Heart left ventricle (tissue), 13 donors: Measurements from ENCODE around the gene HBQ1.
"Not testable (repeated sequence)": the region's sequence is repeated elsewhere in the genome, so short reads cannot be mapped to it uniquely, and the experiment has no call there.

Source experiments
- POLR2A ChIP-seq, 2 donors: fragments of 450-650 bp; IDR thresholded peaks; one replicate each; pipeline ENCODE4 v1.6.1; 2017; ENCODE audit warnings: antibody characterized with exemption in 2 of 2, mild to moderate bottlenecking in 2 of 2, moderate library complexity in 2 of 2
- TF ChIP-seq, protein P1 (sequence below), 12 donors: fragments of 200-600 bp; sonication (generic) in 4 of 12; IDR thresholded peaks; one replicate each; pipeline versions ENCODE4 v1.5.0 to v1.8.0; 2018 to 2022; ENCODE audit warnings: antibody characterized with exemption in 12 of 12, mild to moderate bottlenecking in 5 of 12
- donor health status: ischemic (EF 13 %, LVEDD 7.1; RV severe dilation, severe dysfunction).
- donor health status: DM: no; HTN: yes; CAD: no.
- donor health status: DM: no; HTN: no; CAD: no.
- donor health status: ischemic (EF 25% LVEDD 6.9; RV normal size, moderate dysfunction).
- donor health status: ischemic (EF 25% LVEDD 5.7; RV mildly dilated, moderate dysfunction).
- donor health status: ischemic (EF 35%, LVEDD 5.7; RV mildly dilated, moderate dysfunction).
- donor health status: nonischemic (EF 11% LVEDD 7.7; RV severe dilation, severe dysfunction).
- donor health status: DM: yes; HTN: yes; CAD: no.
- donor health status: PGD.
- donor health status: ischemic (EF 29% LVEDD 5.4; RV normal size, mild dysfunction).
- donor health status: nonischemic (EF 23%, LVEDD 6.1; RV moderate dilation, normal function).

DNA sequence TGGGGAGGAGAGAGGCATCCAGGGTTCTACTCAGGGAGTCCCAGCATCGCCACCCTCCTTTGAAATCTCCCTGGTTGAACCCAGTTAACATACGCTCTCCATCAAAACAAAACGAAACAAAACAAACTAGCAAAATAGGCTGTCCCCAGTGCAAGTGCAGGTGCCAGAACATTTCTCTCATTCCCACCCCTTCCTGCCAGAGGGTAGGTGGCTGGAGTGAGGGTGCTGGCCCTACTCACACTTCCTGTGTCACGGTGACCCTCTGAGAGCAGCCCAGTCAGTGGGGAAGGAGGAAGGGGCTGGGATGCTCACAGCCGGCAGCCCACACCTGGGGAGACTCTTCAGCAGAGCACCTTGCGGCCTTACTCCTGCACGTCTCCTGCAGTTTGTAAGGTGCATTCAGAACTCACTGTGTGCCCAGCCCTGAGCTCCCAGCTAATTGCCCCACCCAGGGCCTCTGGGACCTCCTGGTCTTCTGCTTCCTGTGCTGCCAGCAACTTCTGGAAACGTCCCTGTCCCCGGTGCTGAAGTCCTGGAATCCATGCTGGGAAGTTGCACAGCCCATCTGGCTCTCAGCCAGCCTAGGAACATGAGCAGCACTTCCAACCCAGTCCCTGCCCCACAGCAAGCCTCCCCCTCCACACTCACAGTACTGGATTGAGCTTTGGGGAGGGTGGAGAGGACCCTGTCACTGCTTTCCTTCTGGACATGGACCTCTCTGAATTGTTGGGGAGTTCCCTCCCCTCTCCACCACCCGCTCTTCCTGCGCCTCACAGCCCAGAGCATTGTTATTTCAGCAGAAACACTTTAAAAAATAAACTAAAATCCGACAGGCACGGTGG is 6.1 kb upstream of the HBQ1 start:
- TF ChIP-seq, protein P1, sequence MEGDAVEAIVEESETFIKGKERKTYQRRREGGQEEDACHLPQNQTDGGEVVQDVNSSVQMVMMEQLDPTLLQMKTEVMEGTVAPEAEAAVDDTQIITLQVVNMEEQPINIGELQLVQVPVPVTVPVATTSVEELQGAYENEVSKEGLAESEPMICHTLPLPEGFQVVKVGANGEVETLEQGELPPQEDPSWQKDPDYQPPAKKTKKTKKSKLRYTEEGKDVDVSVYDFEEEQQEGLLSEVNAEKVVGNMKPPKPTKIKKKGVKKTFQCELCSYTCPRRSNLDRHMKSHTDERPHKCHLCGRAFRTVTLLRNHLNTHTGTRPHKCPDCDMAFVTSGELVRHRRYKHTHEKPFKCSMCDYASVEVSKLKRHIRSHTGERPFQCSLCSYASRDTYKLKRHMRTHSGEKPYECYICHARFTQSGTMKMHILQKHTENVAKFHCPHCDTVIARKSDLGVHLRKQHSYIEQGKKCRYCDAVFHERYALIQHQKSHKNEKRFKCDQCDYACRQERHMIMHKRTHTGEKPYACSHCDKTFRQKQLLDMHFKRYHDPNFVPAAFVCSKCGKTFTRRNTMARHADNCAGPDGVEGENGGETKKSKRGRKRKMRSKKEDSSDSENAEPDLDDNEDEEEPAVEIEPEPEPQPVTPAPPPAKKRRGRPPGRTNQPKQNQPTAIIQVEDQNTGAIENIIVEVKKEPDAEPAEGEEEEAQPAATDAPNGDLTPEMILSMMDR (IDR thresholded peaks at IDR 0.05), result not testable (repeated sequence)
- not testable (repeated sequence) for TF ChIP-seq POLR2A (IDR thresholded peaks at IDR 0.05)
